CD4-positive, CD25-positive, alpha-beta regulatory T cell (primary cell): ENCODE results near the gene RGSL1. TPM values are rescaled to one million over a fixed set of nuclear protein-coding genes. Genes with fewer than 3 reads are reported as not detected.
A peak's percentile ranks its signal among the peaks of the same experiment; 100 is the strongest.
"Not testable (repeated sequence)": the region's sequence is repeated elsewhere in the genome, so short reads cannot be mapped to it uniquely, and the experiment has no call there.

Source experiments
- ATAC-seq, 2 donors: fragments of 150-1000 bp; cut with Tn5 transposase; one replicate each; pipeline ENCODE4 v1.10.0; 2021; ENCODE audit warnings: low read depth in 2 of 2, moderate number of reproducible peaks in 2 of 2, moderate library complexity in 1 of 2
- DNase-seq, 3 donors: peaks; one replicate each; pipeline versions ENCODE4 v3.0.0 to v3.0.0-alpha.2; 2012 to 2022; ENCODE audit warnings: mixed read lengths in 1 of 3
- H3K27ac ChIP-seq: one replicate; pipeline ENCODE4 v1.7.0; 2013; ENCODE audit warnings: mild to moderate bottlenecking, low read length; ENCODE audit not compliant: insufficient read depth, poor library complexity, severe bottlenecking
- H3K27me3 ChIP-seq: one replicate; pipeline ENCODE4 v1.7.0; 2013; ENCODE audit warnings: low read length; ENCODE audit not compliant: control insufficient read depth, insufficient read depth
- H3K36me3 ChIP-seq: one replicate; pipeline ENCODE4 v1.7.0; 2013; ENCODE audit warnings: mild to moderate bottlenecking, low read length, moderate library complexity; ENCODE audit not compliant: control insufficient read depth, insufficient read depth
- H3K4me1 ChIP-seq: 2 replicates; pipeline ENCODE4 v1.7.0; 2013; ENCODE audit warnings: mild to moderate bottlenecking, low read length; ENCODE audit not compliant: insufficient read depth, control insufficient read depth, poor library complexity, severe bottlenecking
- H3K4me3 ChIP-seq: one replicate; pipeline ENCODE4 v1.7.0; 2013; ENCODE audit warnings: low read depth, mild to moderate bottlenecking, low read length, moderate library complexity
- H3K9me3 ChIP-seq, 2 experiments: 1 replicate in 1 of 2; 2 replicates in 1 of 2; pipeline ENCODE4 v1.7.0; 2013; ENCODE audit warnings: low read length in 2 of 2, mild to moderate bottlenecking in 1 of 2, moderate library complexity in 1 of 2; ENCODE audit not compliant: control insufficient read depth in 2 of 2
- H3K27ac Mint-ChIP-seq, 3 donors: one replicate each; pipeline ENCODE4 v1.8.0; 2020 to 2022; ENCODE audit warnings: mild to moderate bottlenecking in 3 of 3, mixed read lengths in 3 of 3, moderate library complexity in 2 of 3
- H3K27me3 Mint-ChIP-seq: one replicate; pipeline ENCODE4 v1.8.0; 2022; ENCODE audit warnings: mild to moderate bottlenecking, mixed read lengths
- H3K36me3 Mint-ChIP-seq: one replicate; pipeline ENCODE4 v1.8.0; 2020; ENCODE audit warnings: mixed read lengths
- H3K4me1 Mint-ChIP-seq, 4 donors: one replicate each; pipeline ENCODE4 v1.8.0; 2020 to 2022; ENCODE audit warnings: mixed read lengths in 4 of 4, mild to moderate bottlenecking in 1 of 4
- H3K4me3 Mint-ChIP-seq, 4 donors: one replicate each; pipeline ENCODE4 v1.8.0; 2020 to 2022; ENCODE audit warnings: mild to moderate bottlenecking in 4 of 4, mixed read lengths in 4 of 4, moderate library complexity in 3 of 4
- H3K9me3 Mint-ChIP-seq, 7 donors: one replicate each; pipeline ENCODE4 v1.8.0; 2020 to 2022; ENCODE audit warnings: mixed read lengths in 7 of 7, mild to moderate bottlenecking in 3 of 7, moderate library complexity in 2 of 7
- polyA plus RNA-seq, 4 donors: library from polyadenylated mRNA; unstranded; fragments of 300-500 nt; fragmentation: Illumina TruSeq; gene quantifications; one replicate each; pipeline ENCODE4 v1.2.3, GENCODE V29; 2021
- total RNA-seq: library from RNA; stranded (reverse); gene quantifications from one replicate; pipeline ENCODE4 v1.2.3, GENCODE V29; 2022

RGSL1 gene
- total and polyA plus RNA-seq, 5 donors from 2014 or later, result not detected

DNA sequence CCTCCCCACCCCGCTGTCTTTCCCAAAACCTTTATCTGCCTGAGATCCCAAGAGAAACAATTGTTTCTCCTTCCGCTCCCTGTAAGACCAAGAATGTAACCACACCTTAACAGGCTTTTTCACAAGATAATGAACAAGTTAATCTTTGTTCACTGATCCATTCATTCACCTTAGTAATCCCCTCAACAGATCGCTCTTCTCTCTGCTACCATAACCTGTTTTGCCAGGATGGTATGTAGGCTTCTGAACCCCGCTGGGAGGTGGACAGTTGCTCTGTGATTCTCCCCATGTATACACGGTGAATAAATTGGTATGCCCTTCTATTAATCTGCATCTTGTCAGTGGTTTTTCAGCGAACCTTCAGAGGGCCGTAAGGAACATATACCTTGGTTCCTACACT lies 18.7 kb upstream of the RGSL1 start:
- H3K27me3 Mint-ChIP-seq, result peaks cover 6% of the 10 kb centered on the region
- Histone ChIP-seq H3K27me3 (no peaks in the 10 kb centered on the region), H3K4me1 (peaks cover 11% of the 10 kb centered on the region), H3K4me3 (no peak overlapping the region), H3K27ac (no peak overlapping the region), H3K9me3 (no peaks in the 10 kb centered on the region), H3K36me3 (no peaks in the 10 kb centered on the region)
- H3K4me1 Mint-ChIP-seq, result peaks cover 0 to 16% (median 9%) of the 10 kb centered on the region in 4 donors
- H3K36me3 Mint-ChIP-seq, result no peaks in the 10 kb centered on the region
- peaks cover 0 to 1% (median 0%) of the 10 kb centered on the region in 7 donors for H3K9me3 Mint-ChIP-seq
- no peak overlapping the region for H3K4me3 Mint-ChIP-seq
- H3K27ac Mint-ChIP-seq, result no peak overlapping the region
- DNase-seq, result no peak
- no peak for ATAC-seq

DNA sequence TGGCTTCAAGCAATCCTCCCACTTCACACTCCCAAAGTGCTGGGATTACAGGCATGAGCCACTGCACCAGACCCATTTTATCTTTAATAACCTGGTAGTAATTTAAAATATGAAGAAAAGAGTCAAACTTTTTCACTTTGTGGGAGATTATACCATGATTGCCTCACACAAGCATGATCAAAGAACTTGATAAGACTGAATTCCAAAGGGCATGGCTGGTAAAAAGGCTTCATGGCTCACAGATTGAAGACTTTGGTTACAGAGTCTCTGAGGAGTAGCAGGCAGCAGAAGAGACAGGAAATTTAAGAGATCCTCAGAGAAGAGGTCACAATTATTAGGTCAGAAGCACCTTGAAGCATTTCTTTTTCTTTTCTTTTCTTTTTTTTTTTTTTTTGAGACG lies 16.4 kb upstream of the RGSL1 start:
- H3K27ac Mint-ChIP-seq, result no peak overlapping the region
- Histone ChIP-seq H3K4me3 (no peak overlapping the region), H3K27ac (no peak overlapping the region), H3K4me1 (peaks cover 11% of the 10 kb centered on the region), H3K27me3 (peaks cover 3% of the 10 kb centered on the region), H3K36me3 (no peaks in the 10 kb centered on the region), H3K9me3 (peaks cover 0 to 3% of the 10 kb centered on the region in 2 experiments)
- peaks cover 4% of the 10 kb centered on the region for H3K36me3 Mint-ChIP-seq
- DNase-seq, result no peak
- H3K27me3 Mint-ChIP-seq, result peaks cover 4% of the 10 kb centered on the region
- peaks cover 0 to 16% (median 9%) of the 10 kb centered on the region in 4 donors for H3K4me1 Mint-ChIP-seq
- no peak for ATAC-seq
- H3K4me3 Mint-ChIP-seq, result no peak overlapping the region
- peaks cover 0 to 7% (median 3%) of the 10 kb centered on the region in 7 donors for H3K9me3 Mint-ChIP-seq

DNA sequence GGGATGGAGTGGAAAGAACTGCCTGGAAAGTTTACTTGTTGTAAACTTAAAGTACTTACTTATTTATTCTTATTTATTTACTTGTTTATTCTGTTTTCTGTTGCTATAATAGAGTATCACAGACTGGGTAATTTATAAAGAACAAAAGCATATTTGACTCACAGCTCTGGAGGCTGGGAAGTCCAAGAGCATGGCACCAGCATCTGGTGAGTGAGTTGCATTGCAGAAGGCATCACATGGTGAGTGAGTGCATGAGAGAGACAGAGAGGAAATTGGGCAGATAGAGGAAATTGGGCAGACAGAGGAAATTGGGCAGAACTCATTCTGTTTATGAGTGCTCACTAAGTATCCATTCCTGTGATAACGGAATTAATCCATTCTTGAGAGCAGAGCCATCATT lies 11.6 kb upstream of the RGSL1 start:
- Histone ChIP-seq H3K4me3 (no peak overlapping the region), H3K36me3 (no peaks in the 10 kb centered on the region), H3K9me3 (peaks cover 0 to 4% of the 10 kb centered on the region in 2 experiments), H3K27me3 (peaks cover 3% of the 10 kb centered on the region), H3K27ac (no peak overlapping the region), H3K4me1 (no peaks in the 10 kb centered on the region)
- peaks cover 4% of the 10 kb centered on the region for H3K27me3 Mint-ChIP-seq
- H3K36me3 Mint-ChIP-seq, result peaks cover 4% of the 10 kb centered on the region
- H3K4me3 Mint-ChIP-seq, result no peak overlapping the region
- ATAC-seq (no peak), DNase-seq (no peak)
- no peaks in the 10 kb centered on the region for H3K4me1 Mint-ChIP-seq
- peaks cover 0 to 7% (median 4%) of the 10 kb centered on the region in 7 donors for H3K9me3 Mint-ChIP-seq
- H3K27ac Mint-ChIP-seq, result no peak overlapping the region

GRCh38 chr1:182441719-182442118 lies 8.2 kb upstream of the RGSL1 start:
- Mint-ChIP-seq H3K27ac (no peak overlapping the region), H3K36me3 (peaks cover 4% of the 10 kb centered on the region), H3K27me3 (peaks cover 4% of the 10 kb centered on the region), H3K4me3 (no peak overlapping the region), H3K9me3 (peaks cover 0 to 7% (median 3%) of the 10 kb centered on the region in 7 donors), H3K4me1 (peaks cover 0 to 3% (median 0%) of the 10 kb centered on the region in 4 donors)
- no peaks in the 10 kb centered on the region for H3K4me1 ChIP-seq
- peaks cover 3% of the 10 kb centered on the region for H3K27me3 ChIP-seq
- H3K36me3 ChIP-seq, result no peaks in the 10 kb centered on the region
- no peak overlapping the region for H3K4me3 ChIP-seq
- DNase-seq, result no peak
- ATAC-seq, result no peak
- no peak overlapping the region for H3K27ac ChIP-seq
- peaks cover 0 to 4% of the 10 kb centered on the region in 2 experiments for H3K9me3 ChIP-seq

GRCh38 chr1:182442333-182442732 lies 7.6 kb upstream of the RGSL1 start:
- Mint-ChIP-seq H3K4me3 (no peak overlapping the region), H3K36me3 (peaks cover 4% of the 10 kb centered on the region), H3K27me3 (peaks cover 4% of the 10 kb centered on the region), H3K27ac (no peak overlapping the region), H3K4me1 (peaks cover 0 to 3% (median 0%) of the 10 kb centered on the region in 4 donors), H3K9me3 (peaks cover 0 to 7% (median 3%) of the 10 kb centered on the region in 7 donors)
- Histone ChIP-seq H3K36me3 (no peaks in the 10 kb centered on the region), H3K9me3 (peaks cover 0 to 4% of the 10 kb centered on the region in 2 experiments), H3K27ac (no peak overlapping the region), H3K4me1 (no peaks in the 10 kb centered on the region), H3K27me3 (peaks cover 4% of the 10 kb centered on the region), H3K4me3 (no peak overlapping the region)
- ATAC-seq (no peak), DNase-seq (no peak)

DNA sequence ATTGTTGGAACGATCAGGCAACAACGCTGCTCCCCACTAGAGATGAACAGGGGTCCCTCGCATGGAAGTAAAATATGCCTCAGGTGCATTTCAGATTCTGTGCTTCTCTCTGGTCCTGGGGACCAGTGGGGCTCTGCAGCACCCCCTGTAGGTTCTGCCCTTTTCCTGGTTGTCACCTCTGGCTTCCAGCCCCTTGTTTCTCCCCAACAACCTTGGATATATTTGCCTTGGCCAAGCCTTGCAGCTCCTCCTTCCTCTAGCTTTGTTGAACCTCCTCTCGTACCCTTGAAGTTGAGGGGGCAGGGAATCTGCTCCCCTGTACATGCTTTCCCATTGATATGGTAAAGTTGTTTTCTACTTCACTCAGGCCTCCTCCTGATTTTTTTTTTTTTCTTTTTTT lies 5.4 kb upstream of the RGSL1 start:
- Mint-ChIP-seq H3K9me3 (peaks cover 0 to 1% (median 0%) of the 10 kb centered on the region in 7 donors), H3K4me1 (peaks cover 0 to 3% (median 0%) of the 10 kb centered on the region in 4 donors), H3K27ac (no peak overlapping the region), H3K36me3 (no peaks in the 10 kb centered on the region), H3K27me3 (no peaks in the 10 kb centered on the region), H3K4me3 (no peak overlapping the region)
- Histone ChIP-seq H3K27ac (no peak overlapping the region), H3K4me1 (no peaks in the 10 kb centered on the region), H3K27me3 (peaks cover 2% of the 10 kb centered on the region), H3K9me3 (no peaks in the 10 kb centered on the region), H3K36me3 (no peaks in the 10 kb centered on the region), H3K4me3 (no peak overlapping the region)
- ATAC-seq (no peak), DNase-seq (no peak)

- Histone ChIP-seq H3K27me3 (peaks cover 5% of the 10 kb centered on the region), H3K27ac (no peak overlapping the region), H3K36me3 (no peaks in the 10 kb centered on the region), H3K4me3 (no peak overlapping the region), H3K4me1 (no peaks in the 10 kb centered on the region), H3K9me3 (no peaks in the 10 kb centered on the region)
- no peaks in the 10 kb centered on the region for H3K36me3 Mint-ChIP-seq
- H3K27me3 Mint-ChIP-seq, result peaks cover 5% of the 10 kb centered on the region
- DNase-seq (peak in 2 of 3 donors; percentile 3 to 55), ATAC-seq (peak in 1 of 2 donors; percentile 40)
- no peak overlapping the region for H3K27ac Mint-ChIP-seq
- H3K4me1 Mint-ChIP-seq, result peaks cover 0 to 3% (median 0%) of the 10 kb centered on the region in 4 donors
- H3K4me3 Mint-ChIP-seq, result no peak overlapping the region
- peaks cover 0 to 1% (median 0%) of the 10 kb centered on the region in 7 donors for H3K9me3 Mint-ChIP-seq
Measured at GRCh38 chr1:182446033-182446669, 3.8 kb upstream of the RGSL1 start.

DNA sequence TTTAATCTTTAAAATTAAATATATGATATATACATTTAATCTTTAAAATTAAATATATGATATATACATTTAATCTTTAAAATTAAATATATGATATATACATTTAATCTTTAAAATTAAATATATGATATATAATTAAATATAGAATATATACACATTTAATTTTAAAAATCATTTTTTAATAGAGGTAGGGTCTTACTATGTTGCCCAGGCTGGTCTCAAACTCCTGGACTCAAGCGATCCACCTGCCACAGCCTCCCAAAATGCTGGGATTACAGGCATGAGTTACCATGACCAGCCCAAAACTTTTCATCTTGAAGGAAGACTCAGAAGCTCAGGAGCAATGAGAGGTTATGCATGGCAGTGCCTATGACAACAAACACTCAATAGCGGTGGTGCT lies 2.8 kb upstream of the RGSL1 start:
- H3K4me3 ChIP-seq, H3K27me3 ChIP-seq, H3K27me3 Mint-ChIP-seq, H3K9me3 ChIP-seq, DNase-seq, H3K36me3 Mint-ChIP-seq, H3K4me1 Mint-ChIP-seq, H3K27ac Mint-ChIP-seq, H3K27ac ChIP-seq, H3K4me1 ChIP-seq, ATAC-seq, H3K36me3 ChIP-seq, H3K4me3 Mint-ChIP-seq, H3K9me3 Mint-ChIP-seq: not testable (repeated sequence)
